Measurements from ENCODE around the gene GRIA4.

GRIA4 gene

DNA sequence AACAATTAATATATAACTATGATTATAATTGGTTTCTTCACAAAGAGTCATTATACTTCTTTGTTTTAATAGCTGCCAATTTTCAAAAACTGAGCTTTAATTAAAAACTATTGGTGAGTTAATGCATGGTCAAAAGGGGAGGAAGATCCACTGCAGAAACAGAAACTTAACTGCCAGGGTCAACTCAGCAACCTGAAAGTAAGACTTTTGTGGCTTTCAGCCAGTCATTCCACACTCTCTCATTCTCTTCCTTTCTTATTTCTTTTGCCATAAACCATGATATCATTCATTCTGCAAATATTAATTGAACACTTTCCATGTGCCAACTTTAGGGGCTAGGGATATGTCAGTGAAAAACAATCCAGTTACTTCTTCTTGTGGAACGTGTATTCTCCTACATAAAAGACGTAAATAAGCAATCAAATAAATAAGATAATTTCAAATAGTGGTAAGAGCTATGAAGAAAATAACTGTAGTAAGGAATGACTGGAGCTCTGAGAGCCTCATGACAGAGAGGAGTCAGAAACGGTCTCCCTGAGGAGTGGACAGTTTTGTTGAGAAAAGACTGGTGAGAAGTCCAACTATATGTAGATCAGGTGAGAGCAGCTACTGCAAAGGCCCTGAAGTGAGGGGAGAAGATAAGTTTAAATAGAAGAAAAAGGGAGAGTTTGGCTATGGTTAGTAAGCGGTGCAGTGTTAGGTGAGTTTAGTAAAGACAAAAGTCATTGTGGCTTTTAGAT is 130.5 kb downstream of the GRIA4 start:
- H3K27ac Mint-ChIP-seq, result no peak overlapping the region
- no peak for TF ChIP-seq CTCF (IDR thresholded peaks at IDR 0.05)
- DNase-seq, result no peak
- no peaks in the 10 kb centered on the region for H3K36me3 Mint-ChIP-seq (ENCODE audit: low read depth)
- no peaks in the 10 kb centered on the region for H3K9me3 Mint-ChIP-seq
- H3K4me1 Mint-ChIP-seq, result no peaks in the 10 kb centered on the region
- no peaks in the 10 kb centered on the region for H3K27me3 Mint-ChIP-seq (ENCODE audit: low read depth, poor library complexity)
- H3K4me3 Mint-ChIP-seq, result no peak overlapping the region

- Mint-ChIP-seq H3K27ac (no peak overlapping the region), H3K9me3 (no peaks in the 10 kb centered on the region), H3K36me3 (ENCODE audit: low read depth) (no peaks in the 10 kb centered on the region), H3K4me3 (no peak overlapping the region), H3K4me1 (no peaks in the 10 kb centered on the region), H3K27me3 (ENCODE audit: low read depth, poor library complexity) (no peaks in the 10 kb centered on the region)
- no peak for TF ChIP-seq CTCF (IDR thresholded peaks at IDR 0.05)
- no peak for DNase-seq
These were observed 131.7 kb downstream of the GRIA4 start for GRCh38 chr11:105741488-105742020.

- no peak for TF ChIP-seq CTCF (IDR thresholded peaks at IDR 0.05)
- no peak overlapping the region for H3K4me3 Mint-ChIP-seq
- no peaks in the 10 kb centered on the region for H3K9me3 Mint-ChIP-seq
- H3K36me3 Mint-ChIP-seq (ENCODE audit: low read depth), result no peaks in the 10 kb centered on the region
- peaks cover 7% of the 10 kb centered on the region for H3K27me3 Mint-ChIP-seq (ENCODE audit: low read depth, poor library complexity)
- no peak overlapping the region for H3K27ac Mint-ChIP-seq
- DNase-seq, result no peak
- H3K4me1 Mint-ChIP-seq, result no peaks in the 10 kb centered on the region
These were observed 144.4 kb downstream of the GRIA4 start for GRCh38 chr11:105754260-105754659.

- H3K4me3 Mint-ChIP-seq, result no peak overlapping the region
- H3K9me3 Mint-ChIP-seq, result no peaks in the 10 kb centered on the region
- no peak for TF ChIP-seq CTCF (IDR thresholded peaks at IDR 0.05)
- no peaks in the 10 kb centered on the region for H3K36me3 Mint-ChIP-seq (ENCODE audit: low read depth)
- H3K27ac Mint-ChIP-seq, result no peak overlapping the region
- H3K27me3 Mint-ChIP-seq (ENCODE audit: low read depth, poor library complexity), result peaks cover 7% of the 10 kb centered on the region
- H3K4me1 Mint-ChIP-seq, result no peaks in the 10 kb centered on the region
- DNase-seq, result no peak
These were observed 144.8 kb downstream of the GRIA4 start for GRCh38 chr11:105754716-105755115.

GRCh38 chr11:105757107-105757506 is 147.2 kb downstream of the GRIA4 start:
- no peaks in the 10 kb centered on the region for H3K4me1 Mint-ChIP-seq
- H3K36me3 Mint-ChIP-seq (ENCODE audit: low read depth), result no peaks in the 10 kb centered on the region
- no peak for TF ChIP-seq CTCF (IDR thresholded peaks at IDR 0.05)
- H3K4me3 Mint-ChIP-seq, result no peak overlapping the region
- no peak for DNase-seq
- peaks cover 6% of the 10 kb centered on the region for H3K27me3 Mint-ChIP-seq (ENCODE audit: low read depth, poor library complexity)
- no peaks in the 10 kb centered on the region for H3K9me3 Mint-ChIP-seq
- no peak overlapping the region for H3K27ac Mint-ChIP-seq

GRCh38 chr11:105763594-105763993 is 153.7 kb downstream of the GRIA4 start:
- Mint-ChIP-seq H3K27ac (no peak overlapping the region), H3K4me1 (no peaks in the 10 kb centered on the region), H3K4me3 (no peak overlapping the region), H3K9me3 (no peaks in the 10 kb centered on the region), H3K36me3 (ENCODE audit: low read depth) (no peaks in the 10 kb centered on the region), H3K27me3 (ENCODE audit: low read depth, poor library complexity) (peaks cover 2% of the 10 kb centered on the region)
- TF ChIP-seq CTCF (IDR thresholded peaks at IDR 0.05), result no peak
- no peak for DNase-seq
